Measurements from ENCODE around the gene MORF4L2. TPM values are rescaled to one million over a fixed set of nuclear protein-coding genes. Genes with fewer than 3 reads are reported as not detected.

The MORF4L2 gene
- total and polyA plus RNA-seq, 2 donors (not counting 1 experiment from before 2014, with no cell fraction given): 69.3 to 103 TPM

GRCh38 chrX:103674531-103675454 lies 11.7 kb downstream of the MORF4L2 start:
- Mint-ChIP-seq H3K4me3 (no peak overlapping the region), H3K27ac (no peak overlapping the region), H3K27me3 (no peaks in the 10 kb centered on the region), H3K9me3 (ENCODE audit: insufficient read depth) (no peaks in the 10 kb centered on the region), H3K4me1 (no peaks in the 10 kb centered on the region)
- no peaks in the 10 kb centered on the region for H3K9me3 ChIP-seq (ENCODE audit: control extremely low read depth in 1 of 3, control insufficient read depth in 2 of 3, insufficient read depth in 1 of 3, low read length in 2 of 3)
- TF ChIP-seq EZH2 (IDR thresholded peaks at IDR 0.05; ENCODE audit: borderline replicate concordance, insufficient read depth, low read depth, low read length, poor library complexity, severe bottlenecking) (no peak), CTCF (IDR thresholded peaks at IDR 0.05) (no peak)
- H3K4me1 ChIP-seq (ENCODE audit: control insufficient read depth in 2 of 2, insufficient read depth in 2 of 2, low read length in 2 of 2): no peaks in the 10 kb centered on the region
- no peak for ATAC-seq (ENCODE audit: low read depth)
- H3K4me2 ChIP-seq (replicated peaks; ENCODE audit: low read depth, low read length, poor library complexity, severe bottlenecking): no peak overlapping the region
- H3K9ac ChIP-seq (ENCODE audit: low read length): no peak overlapping the region
- no peaks in the 10 kb centered on the region for H3K27me3 ChIP-seq (replicated peaks in 1 of 4; ENCODE audit: control extremely low read depth in 1 of 4, control insufficient read depth in 3 of 4, insufficient read depth in 4 of 4, low read length in 3 of 4)
- H3K79me2 ChIP-seq (ENCODE audit: control insufficient read depth, insufficient read depth, low read length): no peaks in the 10 kb centered on the region
- H4K20me1 ChIP-seq (ENCODE audit: control insufficient read depth, insufficient read depth, low read length, poor library complexity, severe bottlenecking): no peaks in the 10 kb centered on the region
- peaks cover 0 to 22% of the 10 kb centered on the region in 2 experiments for H3K36me3 ChIP-seq (replicated peaks in 1 of 2; ENCODE audit: control extremely low read depth in 1 of 2, control insufficient read depth in 1 of 2, extremely low read depth in 1 of 2, insufficient read depth in 2 of 2, low read length in 1 of 2)
- CTCF ChIA-PET: no interaction called here
- H3K27ac ChIP-seq (ENCODE audit: low read length in 2 of 2): no peak overlapping the region
- intact Hi-C loops (cut with micrococcal nuclease): no loop called here
- no peak overlapping the region for H2AFZ ChIP-seq (ENCODE audit: insufficient read depth, low read depth, low read length, poor library complexity, severe bottlenecking)
- DNase-seq: no peak
- POLR2A ChIA-PET: no interaction called here
- WGBS (ENCODE audit: insufficient coverage): 100% methylated on average over 2 of the region's 8 CpGs
- no peak overlapping the region for H3K4me3 ChIP-seq (ENCODE audit: control extremely low read depth in 1 of 5, extremely low read depth in 1 of 5, insufficient read depth in 1 of 5, low read depth in 2 of 5, low read length in 4 of 5)

- DNase-seq (no peak), ATAC-seq (ENCODE audit: low read depth) (no peak)
- no peak for TF ChIP-seq EZH2 (IDR thresholded peaks at IDR 0.05; ENCODE audit: borderline replicate concordance, insufficient read depth, low read depth, low read length, poor library complexity, severe bottlenecking)
- TF ChIP-seq CTCF (IDR thresholded peaks at IDR 0.05): no peak
- H3K36me3 ChIP-seq (replicated peaks in 1 of 2; ENCODE audit: control extremely low read depth in 1 of 2, control insufficient read depth in 1 of 2, extremely low read depth in 1 of 2, insufficient read depth in 2 of 2, low read length in 1 of 2): peaks cover 0 to 3% of the 10 kb centered on the region in 2 experiments
- H3K27ac Mint-ChIP-seq: no peak overlapping the region
- no peaks in the 10 kb centered on the region for H3K27me3 ChIP-seq (replicated peaks in 1 of 4; ENCODE audit: control extremely low read depth in 1 of 4, control insufficient read depth in 3 of 4, insufficient read depth in 4 of 4, low read length in 3 of 4)
- POLR2A ChIA-PET: no interaction called here
- no peak overlapping the region for H3K4me3 Mint-ChIP-seq
- H3K4me1 Mint-ChIP-seq: no peaks in the 10 kb centered on the region
- no peaks in the 10 kb centered on the region for H3K79me2 ChIP-seq (ENCODE audit: control insufficient read depth, insufficient read depth, low read length)
- H3K27ac ChIP-seq (ENCODE audit: low read length in 2 of 2): no peak overlapping the region
- no peak overlapping the region for H3K9ac ChIP-seq (ENCODE audit: low read length)
- no peak overlapping the region for H2AFZ ChIP-seq (ENCODE audit: insufficient read depth, low read depth, low read length, poor library complexity, severe bottlenecking)
- no peak overlapping the region for H3K4me3 ChIP-seq (ENCODE audit: control extremely low read depth in 1 of 5, extremely low read depth in 1 of 5, insufficient read depth in 1 of 5, low read depth in 2 of 5, low read length in 4 of 5)
- H3K4me1 ChIP-seq (ENCODE audit: control insufficient read depth in 2 of 2, insufficient read depth in 2 of 2, low read length in 2 of 2): no peaks in the 10 kb centered on the region
- no peaks in the 10 kb centered on the region for H3K9me3 Mint-ChIP-seq (ENCODE audit: insufficient read depth)
- H3K27me3 Mint-ChIP-seq: peaks cover 1% of the 10 kb centered on the region
- WGBS (ENCODE audit: insufficient coverage): no CpG with 5 or more reads among the region's 1 CpG
- CTCF ChIA-PET: no interaction called here
- H3K4me2 ChIP-seq (replicated peaks; ENCODE audit: low read depth, low read length, poor library complexity, severe bottlenecking): no peak overlapping the region
- intact Hi-C loops (cut with micrococcal nuclease): no loop called here
- no peaks in the 10 kb centered on the region for H3K9me3 ChIP-seq (ENCODE audit: control extremely low read depth in 1 of 3, control insufficient read depth in 2 of 3, insufficient read depth in 1 of 3, low read length in 2 of 3)
- H4K20me1 ChIP-seq (ENCODE audit: control insufficient read depth, insufficient read depth, low read length, poor library complexity, severe bottlenecking): no peaks in the 10 kb centered on the region
Observed at GRCh38 chrX:103669745-103670144, 16.8 kb downstream of the MORF4L2 start.
